Measurements from ENCODE around the gene FAM174B.

FAM174B gene

DNA sequence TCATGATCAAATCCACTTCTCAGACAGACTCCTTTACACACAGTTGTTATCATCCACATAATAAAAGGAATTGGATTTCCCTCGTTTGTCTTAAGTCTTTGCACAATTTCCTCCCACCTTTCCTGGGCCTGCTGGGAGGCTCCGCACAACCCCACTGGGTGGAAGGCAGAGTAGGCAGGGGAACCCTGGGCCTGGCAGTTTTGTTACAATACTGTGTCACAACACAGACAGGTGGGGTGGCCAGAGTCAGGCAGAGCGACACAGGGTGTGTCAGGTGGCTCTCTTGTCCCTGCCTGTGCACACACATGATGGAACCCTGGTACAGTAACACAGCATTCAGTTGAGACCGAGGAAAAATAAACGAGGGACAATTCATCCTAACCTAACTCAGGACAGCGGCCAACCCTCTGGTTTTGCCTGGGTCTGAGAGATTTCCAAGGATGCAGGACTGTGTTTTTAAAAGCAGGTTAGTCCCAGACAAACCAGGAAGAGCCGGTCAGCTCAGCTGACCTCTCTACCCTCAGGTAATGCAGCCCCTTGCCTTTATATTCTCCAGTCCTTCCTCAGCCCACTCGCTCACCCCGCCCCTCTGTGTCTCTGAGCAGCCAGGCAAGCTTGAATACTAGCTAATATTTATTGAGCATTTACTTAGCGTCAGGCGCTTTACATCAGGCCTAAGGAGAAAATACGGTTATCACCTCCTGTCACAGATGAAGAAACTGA, 8.8 kb upstream of the FAM174B start:
- no peak for DNase-seq (ENCODE audit: low read depth)

DNA sequence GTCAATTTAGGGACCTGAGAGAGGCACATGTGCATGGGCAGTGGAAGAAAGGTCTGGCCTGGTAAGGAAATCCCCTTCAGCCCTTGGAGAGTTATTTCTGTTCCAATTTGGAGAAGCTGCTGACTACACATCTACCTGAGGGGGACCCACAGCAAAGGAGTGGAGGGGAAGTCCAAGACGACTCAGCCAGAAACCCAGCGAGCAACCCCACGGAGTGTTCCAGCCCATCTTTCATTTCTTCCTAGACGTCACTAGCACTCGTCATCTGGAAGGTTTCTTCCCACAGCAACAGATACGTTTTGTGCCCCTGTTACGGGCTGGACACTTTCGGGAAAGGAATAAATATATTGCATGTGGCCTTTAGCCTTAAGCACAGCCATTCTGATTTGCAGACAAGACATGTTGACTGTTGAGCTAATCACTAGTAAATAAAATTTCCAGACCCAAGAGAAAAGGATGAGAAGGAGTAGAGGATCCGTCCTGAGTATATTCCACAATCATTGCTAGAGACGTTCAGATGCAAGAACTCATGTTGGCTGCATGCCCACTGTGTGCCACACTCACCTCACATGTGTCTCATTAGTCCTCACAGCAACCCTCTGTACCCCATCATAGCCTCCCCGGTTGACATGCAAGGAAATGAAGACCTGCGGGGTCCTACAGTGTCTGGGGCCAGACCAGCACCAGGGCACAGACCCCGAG, 7.8 kb upstream of the FAM174B start:
- no peak for DNase-seq (ENCODE audit: low read depth)

DNA sequence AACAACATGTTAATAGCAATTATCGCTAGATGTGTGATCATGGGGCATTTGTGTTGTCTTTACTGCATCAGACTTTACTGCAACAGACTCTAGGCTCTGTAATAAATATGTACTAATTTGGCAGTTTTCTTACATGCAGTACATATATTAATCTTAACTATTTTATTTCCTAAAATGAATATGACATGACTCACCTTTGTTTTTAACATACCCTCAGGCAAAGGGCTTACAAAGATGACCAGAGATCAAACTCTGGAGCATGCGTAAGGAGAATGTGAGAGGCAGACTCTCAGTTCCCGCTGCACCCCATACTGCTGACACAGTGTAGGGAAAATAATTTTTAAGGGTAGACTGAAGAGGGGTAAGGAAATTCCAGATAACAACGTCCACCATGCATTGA, 7.2 kb upstream of the FAM174B start:
- no peak for DNase-seq (ENCODE audit: low read depth)

- no peak for DNase-seq (ENCODE audit: low read depth)
These were observed 6.4 kb upstream of the FAM174B start for GRCh38 chr15:92661956-92662355.

DNA sequence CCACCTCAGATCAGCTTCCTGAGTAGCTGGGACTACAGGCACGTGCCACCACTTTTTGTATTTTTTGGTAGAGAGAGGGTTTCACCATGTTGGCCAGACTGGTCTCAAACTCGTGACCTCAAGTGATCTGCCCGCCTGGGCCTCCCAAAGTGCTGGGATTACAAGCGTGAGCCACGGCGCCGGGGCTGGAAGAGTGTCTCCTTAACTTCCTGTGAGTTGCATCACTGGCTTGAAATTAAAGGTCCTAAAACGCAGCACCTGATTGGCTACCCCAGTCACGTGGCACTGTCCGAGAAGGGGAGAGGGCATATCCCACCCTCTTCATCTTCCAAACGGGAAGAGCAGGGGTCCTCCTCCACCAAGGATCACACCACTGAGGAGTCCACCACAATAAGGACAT, 5.5 kb upstream of the FAM174B start:
- no peak for DNase-seq (ENCODE audit: low read depth)

DNA sequence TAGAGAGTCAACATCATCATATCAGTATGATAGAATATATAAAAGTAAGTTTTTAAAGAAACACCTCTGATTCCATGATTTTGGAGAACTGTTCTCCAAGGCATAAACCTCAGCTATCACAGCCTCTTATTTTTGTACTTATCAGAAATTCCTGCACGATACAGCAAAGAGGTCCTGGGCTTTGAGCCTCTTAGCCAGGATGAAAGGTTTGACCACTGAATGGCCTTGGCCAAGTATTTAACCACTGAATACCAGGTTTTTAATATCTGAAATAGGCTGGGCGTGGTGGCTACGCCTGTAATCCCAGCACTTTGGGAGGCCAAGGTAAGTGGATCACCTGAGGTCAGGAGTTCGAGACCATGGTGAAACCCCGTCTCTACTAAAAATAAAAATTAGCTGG, 1.9 kb upstream of the FAM174B start:
- DNase-seq (ENCODE audit: low read depth) = no peak

- no peak for DNase-seq (ENCODE audit: low read depth)
These were observed 514 bp upstream of the FAM174B start for GRCh38 chr15:92656089-92656488.

- DNase-seq (ENCODE audit: low read depth) = no peak
These were observed 913 bp downstream of the FAM174B start for GRCh38 chr15:92654662-92655061.

- DNase-seq (ENCODE audit: low read depth) = no peak
These were observed 1.6 kb downstream of the FAM174B start for GRCh38 chr15:92653836-92654539.

DNA sequence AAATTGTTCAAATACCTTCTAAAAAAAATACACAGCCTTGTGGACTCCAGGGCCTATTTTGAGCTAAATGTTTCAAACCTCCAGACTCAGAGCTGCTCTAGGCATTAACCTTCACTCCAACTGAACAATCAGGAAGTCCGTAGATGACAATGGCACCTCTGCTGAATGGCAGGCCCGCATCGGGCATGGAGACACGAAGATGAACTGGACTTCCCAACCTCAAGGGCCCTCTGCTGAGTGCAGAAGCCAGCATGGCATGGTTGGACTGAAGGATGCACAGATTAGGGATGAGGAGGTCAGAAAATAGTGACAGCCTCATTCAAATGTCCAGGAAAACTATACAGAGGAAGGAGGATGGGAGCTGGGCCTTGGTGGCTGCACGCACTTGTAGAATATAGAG, 2.2 kb downstream of the FAM174B start:
- DNase-seq (ENCODE audit: low read depth) = no peak

DNA sequence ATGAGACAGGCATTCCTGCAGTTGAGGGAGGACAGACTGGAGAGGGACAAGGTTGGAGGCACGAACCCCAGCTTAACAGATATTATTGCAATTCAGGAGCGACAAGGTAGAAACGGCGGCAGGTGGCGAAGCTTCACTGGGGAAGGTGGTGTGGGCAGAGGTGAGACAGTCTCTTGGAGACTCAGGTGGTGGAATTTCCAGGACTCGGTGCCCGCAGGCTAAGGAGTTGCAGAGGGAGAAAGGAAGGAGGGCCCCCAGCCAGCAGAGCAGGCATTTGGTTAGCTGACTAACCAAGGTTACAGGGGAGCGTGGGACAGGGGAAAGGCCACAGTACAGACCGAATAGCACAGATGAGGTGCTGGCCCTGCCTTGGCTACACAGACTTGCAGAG, 3.0 kb downstream of the FAM174B start:
- DNase-seq (ENCODE audit: low read depth) = no peak

DNA sequence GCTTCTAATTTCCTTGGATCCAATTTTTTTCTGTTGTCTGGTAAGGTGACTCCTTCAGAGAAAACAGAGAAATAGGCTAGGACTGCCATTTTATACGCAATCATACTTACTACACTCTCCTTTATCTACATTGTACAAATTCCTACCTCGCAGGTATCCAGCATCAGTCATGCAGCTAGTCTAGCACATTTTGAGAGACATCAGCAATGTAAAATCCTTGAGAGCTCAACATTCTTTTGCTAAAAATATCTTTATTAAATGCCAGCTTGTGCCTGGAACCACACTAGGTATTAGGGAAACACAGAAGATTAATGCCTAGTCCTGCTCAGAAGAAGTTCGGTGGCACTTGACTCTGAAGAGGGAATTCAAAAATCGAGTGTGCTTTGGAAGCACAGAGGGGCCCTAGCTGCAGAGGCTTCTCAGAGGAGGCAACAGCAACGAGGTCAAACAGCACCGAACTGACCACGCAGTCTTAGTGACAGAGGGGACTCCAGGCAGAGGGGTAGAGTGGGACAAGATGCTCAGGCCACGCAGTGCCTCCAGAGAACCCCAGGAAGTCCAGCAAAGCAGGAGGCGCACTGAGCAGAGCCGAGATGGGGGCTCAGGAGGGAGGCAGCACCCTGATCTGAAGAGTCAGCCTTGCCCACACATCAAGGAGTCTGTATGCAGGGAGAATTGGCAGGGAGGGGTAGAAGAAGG, 3.5 kb downstream of the FAM174B start:
- no peak for DNase-seq (ENCODE audit: low read depth)

GRCh38 chr15:92650966-92651365, 4.6 kb downstream of the FAM174B start:
- DNase-seq (ENCODE audit: low read depth) = no peak

- DNase-seq (ENCODE audit: low read depth) = no peak
These were observed 5.3 kb downstream of the FAM174B start for GRCh38 chr15:92650256-92650655.

- no peak for DNase-seq (ENCODE audit: low read depth)
These were observed 7.2 kb downstream of the FAM174B start for GRCh38 chr15:92648190-92648875.

GRCh38 chr15:92647467-92648163, 8.0 kb downstream of the FAM174B start:
- no peak for DNase-seq (ENCODE audit: low read depth)

GRCh38 chr15:92646216-92646615, 9.4 kb downstream of the FAM174B start:
- no peak for DNase-seq (ENCODE audit: low read depth)

- DNase-seq (ENCODE audit: low read depth) = no peak
These were observed 9.8 kb downstream of the FAM174B start for GRCh38 chr15:92645731-92646130.

DNA sequence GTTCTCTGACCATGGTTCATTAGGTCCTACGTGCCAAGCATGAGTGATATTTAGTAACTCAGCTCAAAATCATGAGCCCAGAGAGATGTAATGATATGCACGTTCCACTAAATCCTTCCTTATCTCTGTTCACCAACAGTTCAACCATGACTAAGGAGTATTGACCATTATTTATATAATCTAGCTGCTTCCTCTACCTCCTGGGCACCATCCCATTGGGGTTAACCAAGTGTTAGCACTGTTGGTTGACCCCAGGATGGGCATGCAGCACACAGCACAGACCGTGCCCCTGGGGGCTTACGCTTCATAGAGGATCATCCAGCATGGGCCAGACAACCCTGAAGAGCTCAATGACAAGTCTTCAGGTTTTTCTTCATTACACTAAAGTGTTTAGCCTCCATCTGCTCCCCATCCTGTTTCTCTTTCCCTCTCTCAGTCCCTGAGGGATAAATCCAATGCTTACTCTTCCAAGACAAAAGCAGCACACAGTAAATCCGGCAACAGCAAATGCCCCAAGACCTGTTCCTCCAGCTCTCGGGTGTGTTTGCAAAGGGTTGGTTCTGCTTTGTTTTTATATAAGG, 10.4 kb downstream of the FAM174B start:
- DNase-seq (ENCODE audit: low read depth) = no peak

DNA sequence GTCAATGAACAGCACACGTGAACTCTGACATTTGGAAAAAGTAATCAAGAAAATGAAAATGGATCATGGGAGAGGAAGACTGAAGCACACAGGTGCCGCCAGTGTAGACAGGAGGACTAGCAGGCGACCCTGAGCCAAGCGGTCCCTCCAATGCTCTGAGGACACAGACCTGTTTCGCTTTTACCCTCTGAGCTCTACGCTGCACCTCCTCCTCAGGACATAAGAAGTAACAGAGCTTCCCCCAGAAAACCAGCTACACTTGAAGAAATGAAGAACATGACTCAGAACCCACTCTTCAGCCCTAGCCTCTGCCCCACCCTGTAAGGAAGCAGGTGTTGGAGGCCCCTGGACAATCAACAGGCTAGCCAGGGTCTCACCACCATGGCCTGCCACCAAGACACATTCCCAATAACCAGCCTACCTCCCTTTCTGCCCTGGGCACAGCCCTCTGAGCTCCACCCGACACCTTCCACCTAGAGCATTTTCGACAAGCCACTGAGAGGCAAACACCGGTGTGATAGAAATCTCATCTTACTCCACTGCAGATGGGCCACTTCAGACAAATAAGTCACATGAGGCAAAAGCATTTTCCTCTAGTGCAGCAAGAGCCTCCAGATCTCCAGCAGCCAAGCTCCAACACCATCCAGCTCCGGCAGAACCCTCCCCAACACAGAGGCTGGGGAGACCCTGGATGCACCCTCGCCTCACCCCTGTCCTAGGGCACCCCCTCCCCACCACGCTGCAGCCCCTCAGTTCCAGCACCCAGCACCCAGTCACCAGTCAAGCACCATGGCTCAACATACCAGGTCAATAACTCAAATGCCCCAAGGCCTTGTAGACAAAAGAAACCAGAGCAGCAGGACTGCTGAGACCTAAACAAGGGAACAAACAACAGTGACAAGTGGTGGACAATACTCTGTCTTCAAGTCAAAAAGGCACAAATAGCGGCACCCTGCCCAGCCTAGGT, 11.4 kb downstream of the FAM174B start:
- no peak for DNase-seq (ENCODE audit: low read depth)
